ENCODE data around the gene OMP.

OMP gene

GRCh38 chr11:77123591-77123990 lies 21.0 kb downstream of the OMP start:
- DNase-seq (ENCODE audit: low read depth) = no peak

- no peak for DNase-seq (ENCODE audit: low read depth)
Measured at GRCh38 chr11:77124041-77124440, 21.4 kb downstream of the OMP start.

- DNase-seq (ENCODE audit: low read depth) = no peak
Measured at GRCh38 chr11:77124488-77124887, 21.8 kb downstream of the OMP start.

- no peak for DNase-seq (ENCODE audit: low read depth)
Measured at GRCh38 chr11:77125191-77125590, 22.6 kb downstream of the OMP start.

- no peak for DNase-seq (ENCODE audit: low read depth)
Measured at GRCh38 chr11:77125695-77126094, 23.1 kb downstream of the OMP start.

GRCh38 chr11:77126156-77126775 lies 23.6 kb downstream of the OMP start:
- no peak for DNase-seq (ENCODE audit: low read depth)

- no peak for DNase-seq (ENCODE audit: low read depth)
Measured at GRCh38 chr11:77126861-77127234, 24.2 kb downstream of the OMP start.

GRCh38 chr11:77127235-77127911 lies 24.7 kb downstream of the OMP start:
- DNase-seq (ENCODE audit: low read depth) = peak; percentile 41

- DNase-seq (ENCODE audit: low read depth) = no peak
Measured at GRCh38 chr11:77127920-77128691, 25.5 kb downstream of the OMP start, which contains the start of gene MYO7A. Gene MYO7A (plus strand): TSS chr11:77128246. CDS start chr11:77130635, 2,389 bp downstream.

GRCh38 chr11:77129069-77129841 lies 26.6 kb downstream of the OMP start:
- DNase-seq (ENCODE audit: low read depth) = no peak

- no peak for DNase-seq (ENCODE audit: low read depth)
Measured at GRCh38 chr11:77129842-77130756, 27.5 kb downstream of the OMP start.

- no peak for DNase-seq (ENCODE audit: low read depth)
Measured at GRCh38 chr11:77130763-77131513, 28.3 kb downstream of the OMP start.

GRCh38 chr11:77131560-77131959 lies 28.9 kb downstream of the OMP start:
- DNase-seq (ENCODE audit: low read depth) = no peak

- DNase-seq (ENCODE audit: low read depth) = no peak
Measured at GRCh38 chr11:77135069-77135468, 32.4 kb downstream of the OMP start.

GRCh38 chr11:77136074-77136473 lies 33.4 kb downstream of the OMP start:
- no peak for DNase-seq (ENCODE audit: low read depth)

- no peak for DNase-seq (ENCODE audit: low read depth)
Measured at GRCh38 chr11:77136784-77137420, 34.3 kb downstream of the OMP start.

- DNase-seq (ENCODE audit: low read depth) = no peak
Measured at GRCh38 chr11:77137421-77137820, 34.8 kb downstream of the OMP start.

GRCh38 chr11:77138106-77138649 lies 35.5 kb downstream of the OMP start:
- DNase-seq (ENCODE audit: low read depth) = no peak

GRCh38 chr11:77139201-77139600 lies 36.6 kb downstream of the OMP start:
- no peak for DNase-seq (ENCODE audit: low read depth)
